Right renal cortex interstitium (tissue), 3 donors: ENCODE measurements around the gene ARPC2. TPM values are rescaled to one million over a fixed set of nuclear protein-coding genes. Genes with fewer than 3 reads are reported as not detected.

Experiments
- DNase-seq, 3 donors: peaks; one replicate each; pipeline ENCODE4 v3.0.0-alpha.2; 2013; ENCODE audit warnings: low read depth in 3 of 3, low spot score in 2 of 3
- polyA plus RNA-seq, 3 donors: library from polyadenylated mRNA; unstranded; fragments of 120-200 nt; gene quantifications; one replicate each; pipeline ENCODE4 v1.2.1, GENCODE V29; 2013; ENCODE audit not compliant: insufficient read length in 3 of 3

ARPC2 gene
- polyA plus RNA-seq, 3 donors = 255 to 260 (median 256) TPM

- DNase-seq = no peak
Measured at GRCh38 chr2:218285604-218286003, 68.6 kb downstream of the ARPC2 start.

- peak in 1 of 3 donors; percentile 54 for DNase-seq
Measured at GRCh38 chr2:218286570-218287459, 69.8 kb downstream of the ARPC2 start.

- DNase-seq = no peak
Measured at GRCh38 chr2:218289639-218290315, 72.8 kb downstream of the ARPC2 start.

- no peak for DNase-seq
Measured at GRCh38 chr2:218290316-218291261, 73.6 kb downstream of the ARPC2 start.

GRCh38 chr2:218291318-218292047, 74.5 kb downstream of the ARPC2 start:
- no peak for DNase-seq

- no peak for DNase-seq
Measured at GRCh38 chr2:218292048-218293014, 75.3 kb downstream of the ARPC2 start, which contains the start of gene TMBIM1. Gene TMBIM1 (minus strand): TSS chr2:218292503. CDS start chr2:218282141, 10,362 bp downstream.

- no peak for DNase-seq
Measured at GRCh38 chr2:218293715-218294429, 76.9 kb downstream of the ARPC2 start.

GRCh38 chr2:218294430-218295022, 77.5 kb downstream of the ARPC2 start:
- no peak for DNase-seq

GRCh38 chr2:218295029-218295428, 78.0 kb downstream of the ARPC2 start:
- DNase-seq = no peak

- no peak for DNase-seq
Measured at GRCh38 chr2:218296200-218296599, 79.2 kb downstream of the ARPC2 start.

- no peak for DNase-seq
Measured at GRCh38 chr2:218296847-218297246, 79.9 kb downstream of the ARPC2 start.

GRCh38 chr2:218298314-218298875, 81.4 kb downstream of the ARPC2 start:
- no peak for DNase-seq

GRCh38 chr2:218300141-218300540, 83.2 kb downstream of the ARPC2 start:
- DNase-seq = no peak

- peak in 2 of 3 donors; percentile 81 to 82 for DNase-seq
Measured at GRCh38 chr2:218301176-218301819, 84.3 kb downstream of the ARPC2 start.
